ENCODE data around the gene CTNNA2.

The CTNNA2 gene

DNA sequence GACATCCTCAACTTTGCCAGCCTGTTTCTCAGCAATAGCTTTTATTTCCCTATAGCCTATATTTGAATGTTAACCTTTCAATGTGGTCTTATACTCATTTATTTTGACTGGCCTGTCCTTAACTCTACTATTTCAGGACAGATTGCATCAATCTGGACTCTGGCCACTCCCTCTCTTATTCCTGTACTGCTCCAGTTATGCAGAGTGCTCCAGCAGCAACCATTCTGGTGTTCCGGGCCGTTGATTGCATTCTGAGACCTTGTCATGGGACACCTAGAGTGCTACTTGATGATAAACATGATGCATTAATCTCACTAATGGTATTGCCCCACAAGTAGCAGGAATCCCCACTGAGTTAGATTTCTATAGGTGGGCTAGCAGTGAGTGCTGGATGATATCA lies 428.3 kb downstream of the CTNNA2 start:
- DNase-seq, result no peak

- DNase-seq, result no peak
Observed at GRCh38 chr2:79944205-79944604, 431.4 kb downstream of the CTNNA2 start.

GRCh38 chr2:79945653-79946445 lies 433.0 kb downstream of the CTNNA2 start:
- no peak for DNase-seq

DNA sequence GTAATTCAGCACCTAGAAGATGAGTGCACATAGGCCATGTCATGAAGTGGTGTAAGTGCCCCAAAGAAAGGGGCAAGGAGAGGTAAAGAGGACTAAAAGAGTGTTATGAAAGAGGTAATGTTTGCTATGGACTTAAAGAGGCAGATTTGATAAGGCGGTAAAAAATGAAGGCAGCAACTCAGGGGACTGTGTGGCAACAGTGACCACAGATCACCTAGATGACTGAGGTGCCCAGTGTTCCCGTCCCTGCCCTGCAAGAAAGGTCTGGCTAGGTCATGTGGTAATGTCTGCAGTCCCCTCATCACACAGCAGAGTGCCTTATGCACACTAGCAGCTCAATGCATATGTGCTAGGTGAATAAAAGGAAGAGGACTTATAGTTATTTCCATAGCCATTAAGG lies 434.9 kb downstream of the CTNNA2 start:
- no peak for DNase-seq

GRCh38 chr2:79950526-79950925 lies 437.7 kb downstream of the CTNNA2 start:
- DNase-seq, result no peak

- no peak for DNase-seq
Observed at GRCh38 chr2:79952616-79953015, 439.8 kb downstream of the CTNNA2 start.

DNA sequence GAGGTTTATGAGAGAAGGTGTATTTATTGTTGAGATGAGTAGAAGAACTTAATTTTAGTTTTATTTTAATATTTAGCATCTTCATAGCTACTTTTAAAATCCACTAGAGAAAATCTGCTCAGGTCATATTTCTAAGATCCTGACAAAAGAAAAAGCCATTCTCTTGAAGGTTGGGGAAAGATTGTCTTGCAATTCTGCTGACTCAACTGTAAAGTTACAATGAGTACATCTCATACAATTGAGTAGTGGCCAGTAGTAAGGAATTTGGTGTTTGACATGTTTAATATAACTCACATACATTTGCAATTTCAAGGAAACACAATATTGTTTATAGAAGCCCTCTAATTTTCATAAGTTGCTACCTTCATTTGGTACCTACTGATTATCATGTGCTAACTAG lies 447.2 kb downstream of the CTNNA2 start:
- no peak for DNase-seq

DNA sequence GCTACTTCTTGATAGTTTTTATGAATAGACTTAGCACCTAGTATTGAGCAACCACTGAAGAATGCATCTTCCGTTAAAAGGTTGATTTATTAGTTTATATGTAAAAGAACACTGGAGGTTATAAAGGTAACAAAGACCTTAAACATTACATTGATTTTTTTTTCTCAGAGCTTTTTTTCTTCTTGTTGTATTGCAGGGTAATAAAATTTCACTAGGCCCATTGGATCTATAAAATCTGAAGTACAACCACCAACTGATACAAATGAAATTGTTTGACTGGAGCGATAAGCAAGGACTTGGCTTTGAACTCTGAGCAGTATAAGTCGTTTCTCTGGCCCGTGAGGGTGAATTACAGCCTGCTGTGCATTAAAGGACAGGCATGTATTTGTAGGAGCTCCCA lies 447.7 kb downstream of the CTNNA2 start:
- no peak for DNase-seq

DNA sequence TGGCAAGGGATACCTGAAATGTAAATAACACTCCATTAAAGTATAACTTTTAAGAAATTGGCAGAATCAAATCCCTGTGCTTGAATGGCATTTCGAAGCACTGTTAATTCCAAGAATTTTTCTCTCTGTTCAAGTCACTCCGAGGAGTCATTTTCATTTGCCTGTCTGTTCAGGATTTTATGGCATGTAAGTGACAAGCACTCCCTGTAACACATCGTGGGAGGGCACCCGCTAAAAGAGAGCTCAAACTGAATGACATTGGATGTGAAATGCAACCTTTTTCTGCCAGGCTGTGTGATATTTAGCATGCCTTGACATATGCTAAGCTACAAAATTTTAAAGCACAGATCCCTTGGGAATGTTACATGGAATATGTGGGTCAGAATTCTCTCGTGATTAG lies 452.1 kb downstream of the CTNNA2 start:
- DNase-seq, result no peak

DNA sequence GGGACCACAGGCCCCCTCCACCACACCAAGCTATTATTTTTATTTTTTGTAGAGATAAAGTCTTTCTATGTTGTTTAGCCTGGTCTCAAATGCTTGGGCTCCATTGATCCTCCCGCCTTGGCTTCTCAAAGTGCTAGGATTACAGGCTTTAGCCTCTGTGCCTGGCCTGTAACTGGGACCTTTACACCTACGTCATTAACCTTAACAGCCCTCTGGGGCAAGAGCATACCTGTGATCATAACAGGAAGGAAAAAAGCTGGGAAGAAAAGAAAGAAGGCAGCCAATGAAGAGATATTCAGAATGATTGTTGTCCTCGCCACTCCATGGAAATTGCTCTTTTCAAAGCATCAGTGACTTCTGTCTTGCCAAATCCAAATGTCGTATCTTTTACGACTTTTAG lies 453.5 kb downstream of the CTNNA2 start:
- no peak for DNase-seq

DNA sequence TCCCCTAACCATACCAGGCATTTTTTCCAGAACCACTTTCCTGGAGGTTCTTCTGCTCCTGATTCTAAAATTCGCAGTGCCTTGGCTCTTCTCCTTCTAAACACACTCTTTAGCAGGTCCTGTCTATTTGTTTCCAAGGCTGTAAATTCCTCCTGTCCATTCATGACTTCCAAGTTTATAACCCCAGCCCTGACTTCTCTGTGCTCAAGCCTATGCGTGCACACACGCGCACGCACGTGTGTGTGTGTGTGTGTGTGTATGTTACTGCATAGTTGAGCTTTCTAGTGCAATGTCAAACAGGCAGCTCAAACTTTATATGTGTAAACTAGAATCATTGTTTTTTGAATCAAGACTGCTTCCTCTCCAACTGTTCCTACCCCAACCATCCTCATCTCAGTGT lies 454.0 kb downstream of the CTNNA2 start:
- DNase-seq, result no peak

DNA sequence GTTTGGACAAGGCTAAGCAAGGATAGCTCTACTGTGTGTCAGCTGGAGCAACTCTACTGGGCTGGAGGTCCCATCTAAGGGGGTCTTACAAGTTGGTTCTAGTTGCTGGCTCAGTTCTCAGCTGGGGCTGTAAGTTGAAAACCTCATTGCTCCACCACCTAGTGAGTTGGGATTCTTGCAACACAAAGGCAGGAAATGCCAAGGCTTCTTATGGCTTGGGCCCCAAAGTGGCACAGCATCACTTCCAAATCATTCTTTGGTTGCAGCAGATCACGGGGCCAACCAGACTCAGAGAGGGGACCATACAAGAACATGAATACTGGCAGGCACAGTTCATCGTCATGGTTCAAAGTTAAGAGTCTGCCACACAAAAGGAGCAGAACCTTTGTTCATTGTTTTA lies 459.0 kb downstream of the CTNNA2 start:
- DNase-seq, result no peak

- DNase-seq, result no peak
Observed at GRCh38 chr2:79972661-79973060, 459.8 kb downstream of the CTNNA2 start.

- no peak for DNase-seq
Observed at GRCh38 chr2:79975791-79976565, 463.1 kb downstream of the CTNNA2 start.

GRCh38 chr2:79977792-79978191 lies 464.9 kb downstream of the CTNNA2 start:
- no peak for DNase-seq

- no peak for DNase-seq
Observed at GRCh38 chr2:79980116-79980515, 467.3 kb downstream of the CTNNA2 start.

GRCh38 chr2:79980816-79981215 lies 468.0 kb downstream of the CTNNA2 start:
- DNase-seq, result no peak

- DNase-seq, result no peak
Observed at GRCh38 chr2:79981316-79981715, 468.5 kb downstream of the CTNNA2 start.

DNA sequence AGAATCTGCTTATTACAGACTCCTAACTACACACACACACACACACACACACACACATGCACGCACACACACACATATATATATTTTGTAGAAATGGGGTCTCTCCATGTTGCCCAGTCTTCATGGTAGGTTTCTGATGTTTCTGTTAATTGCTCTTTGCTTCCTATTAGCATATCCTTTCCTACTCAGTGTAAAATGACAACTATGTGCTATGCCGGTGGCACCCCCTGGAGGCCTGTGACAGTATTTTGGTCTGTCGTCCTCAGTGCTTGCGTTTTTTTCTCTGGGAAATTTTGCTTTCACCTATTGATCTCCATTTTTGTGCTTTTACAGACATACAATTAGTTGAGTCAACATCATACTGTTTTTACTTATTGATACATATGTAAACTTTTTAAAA lies 469.6 kb downstream of the CTNNA2 start:
- DNase-seq, result no peak

DNA sequence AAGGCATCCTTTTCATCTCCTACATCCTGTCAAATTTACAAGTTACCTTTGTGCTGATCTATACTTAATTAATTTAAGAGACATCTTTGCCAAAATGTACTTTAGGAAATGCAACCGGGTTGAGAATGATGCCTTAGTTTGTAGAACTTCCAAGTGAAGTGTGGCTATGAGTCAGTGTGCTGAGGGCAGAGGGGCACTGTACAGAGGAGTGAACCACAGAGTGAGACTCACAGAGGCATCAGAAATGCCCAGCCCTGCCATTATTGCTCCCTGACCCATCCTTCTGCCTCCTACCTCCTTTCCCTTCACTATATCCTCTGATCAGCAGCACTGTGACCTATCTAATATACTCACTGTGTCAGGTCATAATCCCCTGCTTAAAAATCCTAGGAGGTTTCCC lies 471.6 kb downstream of the CTNNA2 start:
- DNase-seq, result no peak

- no peak for DNase-seq
Observed at GRCh38 chr2:79985145-79985544, 472.3 kb downstream of the CTNNA2 start.

GRCh38 chr2:79985571-79985970 lies 472.7 kb downstream of the CTNNA2 start:
- no peak for DNase-seq

DNA sequence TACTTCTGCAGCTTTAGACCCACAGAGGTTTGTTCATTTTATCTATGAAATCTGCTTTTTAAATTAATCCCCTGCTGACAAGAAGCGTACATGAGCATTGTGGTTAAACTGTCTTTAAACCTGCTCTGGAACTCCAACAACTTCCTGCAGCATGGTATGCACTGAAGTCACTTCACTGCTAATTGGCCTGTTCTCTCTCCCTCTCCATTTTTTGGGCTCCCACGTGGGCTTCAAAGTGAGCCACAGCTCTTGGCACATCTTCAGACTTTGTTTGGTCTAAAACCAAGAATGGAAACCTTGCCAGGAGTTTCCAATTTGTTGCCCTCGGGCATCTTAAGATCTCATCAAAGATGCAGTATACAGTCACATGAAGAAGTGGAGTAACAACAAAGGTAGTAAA lies 480.3 kb downstream of the CTNNA2 start:
- DNase-seq, result no peak

- no peak for DNase-seq
Observed at GRCh38 chr2:79994161-79994560, 481.3 kb downstream of the CTNNA2 start.

GRCh38 chr2:79994965-79995364 lies 482.1 kb downstream of the CTNNA2 start:
- no peak for DNase-seq
